Activated naive CD4-positive, alpha-beta T cell treated with anti-CD3 and anti-CD28 coated beads for 36 hours (primary cell): ENCODE data around the gene TAF9B. TPM values are rescaled to one million over a fixed set of nuclear protein-coding genes. Genes with fewer than 3 reads are reported as not detected.

Source experiments
- total RNA-seq, 2 experiments: library from RNA; stranded (reverse); gene quantifications; one replicate each; pipeline ENCODE4 v1.2.3, GENCODE V29; 2021

Gene TAF9B
- total RNA-seq, 2 experiments from 2014 or later = 25.9 to 27.2 TPM

Other genes with a start within 250 kb of the TAF9B start
- gene MAGT1, start 244.2 kb downstream of the TAF9B start, total RNA-seq = 10 to 100 TPM; 31.0 to 32.4 TPM
- 100 to 1,000 TPM; 363 to 367 TPM for gene COX7B, start 240.2 kb downstream of the TAF9B start, total RNA-seq
- 1 to 10 TPM; 5.3 to 5.5 TPM for gene ATP7A, start 229.0 kb downstream of the TAF9B start, total RNA-seq
- 1 to 10 TPM in 1 of 2 experiments, under 1 TPM in 1; 0.86 to 1.2 TPM for gene PGAM4, start 170.0 kb downstream of the TAF9B start, total RNA-seq
- 100 to 1,000 TPM; 744 to 766 TPM for gene PGK1, start 35.4 kb downstream of the TAF9B start, total RNA-seq
- gene CYSLTR1, start 188.0 kb upstream of the TAF9B start, total RNA-seq = 1 to 10 TPM; 2.1 to 2.2 TPM